Amygdala (tissue), 56 donors: Measurements from ENCODE around the gene COL6A1.
"Not testable (repeated sequence)": the region's sequence is repeated elsewhere in the genome, so short reads cannot be mapped to it uniquely, and the experiment has no call there.

Experiments used
- DNase-seq, 56 donors: peaks; one replicate each; lab custom pipeline; 2025; lab: John Stamatoyannopoulos, UW

COL6A1 gene

GRCh38 chr21:46038871-46039397 lies 57.4 kb downstream of the COL6A1 start:
- no peak for DNase-seq

DNA sequence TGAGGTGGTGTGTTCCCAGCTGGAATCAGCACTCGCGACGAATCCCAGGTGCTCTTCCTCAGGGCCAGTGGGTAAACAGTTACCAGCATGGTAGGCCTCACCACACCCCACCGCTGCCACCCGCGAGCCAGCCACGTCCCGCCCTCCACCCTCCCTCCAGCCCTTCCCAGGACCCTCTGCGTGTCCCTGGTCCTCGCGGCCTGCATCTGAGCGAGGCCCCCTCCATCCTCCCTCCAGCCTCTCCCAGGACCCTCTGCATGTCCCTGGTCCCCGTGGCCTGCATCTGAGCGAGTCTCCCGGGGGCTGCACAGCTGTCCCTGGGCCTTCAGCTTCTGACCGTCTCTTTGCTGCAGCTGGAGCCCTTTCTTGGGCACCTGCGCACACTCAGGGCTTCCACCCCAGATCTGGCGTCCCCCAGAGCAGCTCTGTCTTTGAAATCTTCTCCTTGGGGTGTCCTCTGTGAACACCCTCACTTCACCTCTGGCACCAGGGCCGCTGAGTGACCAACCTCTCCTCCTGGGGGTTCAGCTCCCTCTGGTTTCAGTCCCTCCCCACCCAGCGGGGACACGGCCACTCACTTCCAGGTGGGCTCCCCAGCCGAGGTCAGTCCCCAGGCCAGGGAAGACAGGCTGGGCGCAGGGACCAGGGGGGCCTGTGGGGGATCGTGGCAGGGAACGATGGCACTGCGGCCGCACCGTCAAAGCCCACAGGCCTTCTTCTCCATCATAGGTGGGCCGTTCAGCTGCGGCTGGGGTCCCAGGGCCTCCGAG lies 58.5 kb downstream of the COL6A1 start:
- no peak for DNase-seq

GRCh38 chr21:46040707-46041106 lies 59.1 kb downstream of the COL6A1 start:
- no peak for DNase-seq

- DNase-seq, result no peak
These were observed 59.6 kb downstream of the COL6A1 start for GRCh38 chr21:46041183-46041582.

DNA sequence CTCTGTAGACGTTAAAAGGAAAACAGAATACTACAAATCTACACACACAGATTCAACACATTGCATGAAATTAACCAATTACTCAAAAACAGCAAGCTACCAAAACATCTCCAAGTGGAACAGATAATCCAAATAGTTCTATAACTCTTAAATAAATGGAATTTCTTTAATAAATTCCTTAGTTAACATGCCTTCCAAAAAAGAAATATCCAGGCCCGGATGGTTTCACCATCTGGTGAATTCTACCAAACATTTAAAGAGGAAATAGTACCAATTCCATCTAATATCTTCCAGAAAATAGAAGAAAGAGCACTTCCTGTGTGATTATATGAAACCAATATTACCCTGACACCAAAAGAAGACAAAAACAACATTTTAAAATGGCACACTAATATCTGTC lies 63.6 kb downstream of the COL6A1 start:
- DNase-seq, result no peak

- no peak for DNase-seq
These were observed 64.9 kb downstream of the COL6A1 start for GRCh38 chr21:46046471-46046870.

DNA sequence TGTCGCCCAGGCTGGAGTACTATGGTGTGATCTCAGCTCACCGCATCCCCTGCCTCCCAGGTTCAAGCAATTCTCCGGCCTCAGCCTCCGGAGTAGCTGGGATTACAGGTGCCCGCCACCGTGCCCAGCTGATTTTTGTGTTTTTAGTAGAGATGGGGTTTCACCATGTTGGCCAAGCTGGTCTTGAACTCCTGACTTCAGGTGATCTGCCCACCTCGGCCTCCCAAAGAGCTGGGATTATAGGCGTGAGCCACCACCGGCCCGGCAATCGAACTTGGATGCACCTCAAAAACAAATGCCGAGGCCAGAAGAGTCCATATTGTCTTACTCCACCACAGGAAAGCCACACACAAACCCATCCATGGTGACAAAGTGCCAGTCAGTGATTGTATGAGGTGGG lies 65.3 kb downstream of the COL6A1 start:
- DNase-seq, result not testable (repeated sequence)

- no peak for DNase-seq
These were observed 67.6 kb downstream of the COL6A1 start for GRCh38 chr21:46048926-46049889.

- DNase-seq, result no peak
These were observed 68.5 kb downstream of the COL6A1 start for GRCh38 chr21:46049890-46050667.

- no peak for DNase-seq
These were observed 69.3 kb downstream of the COL6A1 start for GRCh38 chr21:46050668-46051378.

DNA sequence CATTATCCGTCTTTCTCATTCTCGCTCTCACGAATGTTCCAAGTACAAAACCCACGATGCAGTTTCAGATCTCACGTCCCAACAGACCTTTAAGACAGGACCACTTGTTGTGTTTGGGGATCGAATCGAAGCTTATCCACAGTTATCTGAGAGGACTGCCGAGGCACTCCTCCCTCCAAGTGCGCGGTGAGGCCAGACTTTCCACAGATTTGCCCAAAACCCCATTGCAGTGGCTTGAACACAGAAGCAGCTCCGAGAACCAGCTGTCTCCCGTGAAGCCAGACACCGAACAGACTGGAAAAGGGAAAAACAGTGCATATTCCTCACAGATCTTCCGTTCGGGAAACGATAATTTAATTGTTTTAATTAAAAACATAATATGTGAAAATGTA lies 69.8 kb downstream of the COL6A1 start:
- DNase-seq, result no peak

DNA sequence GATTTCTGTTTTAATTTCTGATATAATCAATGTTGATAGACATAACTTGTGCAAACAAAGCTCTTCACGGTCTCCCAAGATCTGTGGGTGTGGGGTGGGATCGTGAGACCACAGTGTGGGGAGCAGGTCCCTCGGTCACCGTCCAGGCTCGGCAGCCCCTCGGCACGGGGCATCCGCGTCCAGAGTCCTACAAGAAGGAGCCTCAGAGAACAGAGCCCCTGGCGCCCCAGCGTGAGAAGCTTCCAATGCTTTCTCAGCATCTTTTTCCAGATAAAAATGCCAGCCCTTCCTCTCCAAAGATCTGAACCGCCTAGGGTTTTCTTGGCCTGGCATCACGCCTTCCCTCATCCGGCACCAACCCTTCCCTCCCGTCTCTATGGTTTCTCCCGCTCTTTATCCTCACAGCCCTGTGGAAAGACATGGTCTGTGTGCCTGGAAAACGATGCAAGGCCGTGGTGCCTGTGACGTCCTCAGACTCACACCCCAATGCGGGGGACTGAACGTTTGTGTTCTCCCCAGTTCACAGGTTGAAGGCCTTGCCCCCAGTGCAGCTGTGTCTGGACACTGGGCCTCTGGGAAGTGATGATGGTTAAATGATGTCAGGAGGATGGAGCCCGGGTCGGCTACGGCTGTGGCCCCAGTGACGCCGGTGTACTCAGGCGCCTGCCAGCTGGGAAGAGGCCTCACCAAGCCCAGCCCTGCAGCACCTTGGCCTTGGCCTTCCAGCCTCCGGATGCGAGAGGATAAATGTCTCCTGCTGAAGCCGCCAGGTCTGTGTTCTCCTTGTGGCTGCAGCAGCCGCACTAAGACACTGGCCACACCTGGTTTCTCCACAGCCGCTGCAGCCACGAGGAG lies 70.5 kb downstream of the COL6A1 start:
- DNase-seq, result no peak

- no peak for DNase-seq
These were observed 71.4 kb downstream of the COL6A1 start for GRCh38 chr21:46052703-46053651.

DNA sequence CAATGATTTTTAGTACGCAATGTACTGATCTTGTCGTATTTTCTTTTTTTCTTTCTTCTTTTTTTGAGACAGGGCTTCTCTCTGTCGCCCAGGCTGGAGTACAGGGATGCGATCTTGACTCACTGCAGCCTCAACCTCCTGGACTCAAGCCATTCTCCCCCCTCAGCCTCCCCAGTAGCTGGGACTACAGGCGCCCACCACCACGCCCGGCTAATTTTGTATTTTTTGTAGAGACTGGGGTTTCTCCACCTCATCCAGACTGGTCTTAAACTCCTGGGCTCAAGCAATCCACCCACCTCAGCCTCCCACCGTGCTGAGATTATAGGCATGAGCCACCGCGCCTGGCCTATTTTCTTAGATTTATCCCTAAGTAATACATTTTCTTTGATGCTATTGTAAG lies 72.5 kb downstream of the COL6A1 start:
- no peak for DNase-seq

DNA sequence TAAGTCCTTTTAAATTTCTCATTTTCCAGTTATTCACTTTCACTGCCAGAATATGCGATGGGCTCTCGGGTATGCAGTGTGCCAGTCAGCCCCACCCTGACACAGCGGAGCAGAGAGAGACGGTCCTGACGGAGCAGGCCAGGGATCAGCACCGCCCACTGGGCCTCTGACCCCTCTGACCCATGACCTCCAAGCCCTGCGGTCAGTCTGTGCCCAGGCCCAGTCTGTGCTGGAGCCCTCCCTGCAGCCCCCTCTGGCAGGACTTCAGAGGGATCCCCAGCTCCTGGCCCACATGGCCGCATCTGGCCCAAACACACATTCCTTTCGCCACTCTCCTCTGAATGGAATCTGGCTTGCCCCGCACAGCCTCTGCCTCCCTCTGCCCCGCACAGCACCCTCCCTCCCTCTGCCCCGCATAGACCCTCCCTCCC lies 72.9 kb downstream of the COL6A1 start:
- DNase-seq, result no peak
